GM19468 (cell line): Measurements from ENCODE around the gene GPR148.

Experiments used
- ATAC-seq: cut with Tn5 transposase; IDR thresholded peaks from one replicate; pipeline ENCODE4 v1.9.1; 2021; ENCODE audit warnings: mild to moderate bottlenecking, moderate library complexity, moderate number of reproducible peaks; ENCODE audit not compliant: unreplicated experiment; ENCODE audit errors: extremely low read depth

Gene GPR148

GRCh38 chr2:130744287-130745117, 15.6 kb downstream of the GPR148 start:
- ATAC-seq = no peak

- ATAC-seq = no peak
These were observed 20.2 kb downstream of the GPR148 start for GRCh38 chr2:130749078-130749477.

- no peak for ATAC-seq
These were observed 20.8 kb downstream of the GPR148 start for GRCh38 chr2:130749641-130750040.

- no peak for ATAC-seq
These were observed 25.9 kb downstream of the GPR148 start for GRCh38 chr2:130754811-130755210.

GRCh38 chr2:130755256-130756052, 26.6 kb downstream of the GPR148 start, which contains the start of gene AMER3:
AMER3 (plus strand) TSS chr2:130755540; CDS start chr2:130762073, 6,533 bp downstream.
- ATAC-seq = peak; percentile 15

- peak; percentile 44 for ATAC-seq
These were observed 27.4 kb downstream of the GPR148 start for GRCh38 chr2:130756053-130756873.

GRCh38 chr2:130756874-130757668, 28.2 kb downstream of the GPR148 start:
- no peak for ATAC-seq

- no peak for ATAC-seq
These were observed 31.3 kb downstream of the GPR148 start for GRCh38 chr2:130759906-130760753.

GRCh38 chr2:130760754-130761751, 32.2 kb downstream of the GPR148 start:
- no peak for ATAC-seq

- ATAC-seq = no peak
These were observed 33.4 kb downstream of the GPR148 start for GRCh38 chr2:130762031-130762909.

- ATAC-seq = no peak
These were observed 34.1 kb downstream of the GPR148 start for GRCh38 chr2:130762910-130763385.

GRCh38 chr2:130763405-130763804, 34.5 kb downstream of the GPR148 start:
- ATAC-seq = no peak

- ATAC-seq = no peak
These were observed 35.4 kb downstream of the GPR148 start for GRCh38 chr2:130764035-130764820.

- no peak for ATAC-seq
These were observed 35.9 kb downstream of the GPR148 start for GRCh38 chr2:130764821-130765115.

GRCh38 chr2:130765464-130765863, 36.6 kb downstream of the GPR148 start:
- no peak for ATAC-seq

- ATAC-seq = no peak
These were observed 37.2 kb downstream of the GPR148 start for GRCh38 chr2:130766037-130766436.
